Sigmoid colon (tissue), 7 donors: Measurements from ENCODE around the gene ULBP2. TPM values are rescaled to one million over a fixed set of nuclear protein-coding genes. Genes with fewer than 3 reads are reported as not detected.
"Not testable (repeated sequence)": the region's sequence is repeated elsewhere in the genome, so short reads cannot be mapped to it uniquely, and the experiment has no call there.

ENCODE experiments used
- DNase-seq: peaks from one replicate; pipeline ENCODE4 v3.0.0-alpha.2; 2019
- H3K27ac ChIP-seq, 4 donors: fragments of 200-600 bp; sonication (generic); one replicate each; pipeline ENCODE4 v1.5.1; 2016 to 2019; ENCODE audit warnings: mild to moderate bottlenecking in 1 of 4
- H3K27me3 ChIP-seq, 3 donors: fragments of 200-600 bp; sonication (generic); one replicate each; pipeline ENCODE4 v1.5.1; 2019; ENCODE audit warnings: mild to moderate bottlenecking in 1 of 3
- H3K36me3 ChIP-seq, 4 donors: fragments of 200-600 bp; sonication (generic); one replicate each; pipeline ENCODE4 v1.5.1; 2016 to 2019
- H3K4me1 ChIP-seq, 4 donors: fragments of 200-600 bp; sonication (generic); one replicate each; pipeline ENCODE4 v1.5.1; 2017 to 2019
- H3K4me3 ChIP-seq, 4 donors: fragments of 200-600 bp; sonication (generic); one replicate each; pipeline ENCODE4 v1.5.1; 2017 to 2019; ENCODE audit warnings: mild to moderate bottlenecking in 2 of 4, moderate library complexity in 1 of 4
- H3K9me3 ChIP-seq, 4 donors: fragments of 200-600 bp in 3 of 4; sonication (generic) in 3 of 4; one replicate each; pipeline versions ENCODE4 v1.5.1 to v1.6.1; 2013 to 2019
- CTCF ChIP-seq, 4 experiments: fragments of 450-650 bp in 3 of 4; fragments of 200-600 bp in 1 of 4; IDR thresholded peaks; one replicate each; pipeline ENCODE4 v1.5.1; 2016 to 2019; ENCODE audit warnings: antibody characterized with exemption in 4 of 4, mild to moderate bottlenecking in 3 of 4, moderate library complexity in 2 of 4
- EP300 ChIP-seq, 4 donors: sonication (generic); formaldehyde crosslinking; IDR thresholded peaks; one replicate each; pipeline ENCODE4 v1.6.1; 2017; ENCODE audit warnings: antibody characterized with exemption in 4 of 4
- POLR2A ChIP-seq, 2 donors: fragments of 450-650 bp; IDR thresholded peaks; one replicate each; pipeline ENCODE4 v1.6.1; 2016; ENCODE audit warnings: antibody characterized with exemption in 2 of 2, mild to moderate bottlenecking in 2 of 2, moderate library complexity in 2 of 2
- POLR2AphosphoS5 ChIP-seq, 4 donors: sonication (generic); formaldehyde crosslinking; IDR thresholded peaks; one replicate each; pipeline ENCODE4 v1.6.1; 2017; ENCODE audit warnings: antibody characterized with exemption in 4 of 4
- WGBS, 2 donors: extraction: QIAGEN DNeasy Blood & Tissue Kit; methylation state at CpG; one replicate each; pipeline ENCODE4 v1.1.7; 2013; 5-methylcytosine and 5-hydroxymethylcytosine counted together
- intact Hi-C: fragments of 100-400 bp; cut with DNase I; formaldehyde crosslinking; loops from one replicate; pipeline ENCODE4 v1.15.1; 2023
- polyA plus RNA-seq, 3 donors: library from polyadenylated mRNA; stranded (reverse); fragments of 200-250 nt; gene quantifications; one replicate each; pipeline ENCODE4 v1.2.3, GENCODE V29; 2013
- total RNA-seq, 4 donors: library from RNA; depleted of rRNA; stranded (reverse); fragments of >200 nt; gene quantifications; one replicate each; pipeline ENCODE4 v1.1.0, GENCODE V29; 2016
- donor health status: healthy with polysubstance abuse.
- donor health status: Bipolar disorder and iron deficiency.
- donor health status: healthy.

The ULBP2 gene
- total and polyA plus RNA-seq, 7 donors: 0.34 TPM; not detected in 6

- 1 to 2% methylated on average over 49 of the region's 49 CpGs for WGBS, 2 donors
- no peak for TF ChIP-seq EP300 (IDR thresholded peaks at IDR 0.05)
- Histone ChIP-seq H3K4me1 (peaks cover 0 to 16% (median 15%) of the 10 kb centered on the region in 4 donors), H3K27me3 (peaks cover 57 to 100% (median 91%) of the 10 kb centered on the region in 3 donors), H3K27ac (no peak overlapping the region), H3K36me3 (no peaks in the 10 kb centered on the region), H3K4me3 (peak overlapping the region in 2 of 4 donors; percentile 8), H3K9me3 (peaks cover 0 to 21% (median 5%) of the 10 kb centered on the region in 4 donors)
- intact Hi-C loops: no loop called here
- no peak for DNase-seq
Measured at GRCh38 chr6:149990661-149991471, 49.1 kb downstream of the ULBP2 start.

GRCh38 chr6:149991472-149991795, 49.6 kb downstream of the ULBP2 start:
- H3K9me3 ChIP-seq: peaks cover 0 to 21% (median 5%) of the 10 kb centered on the region in 4 donors
- 1 to 2% methylated on average over 7 of the region's 7 CpGs for WGBS, 2 donors
- H3K27me3 ChIP-seq: peaks cover 61 to 100% (median 91%) of the 10 kb centered on the region in 3 donors
- DNase-seq, intact Hi-C loops, H3K27ac ChIP-seq, H3K4me3 ChIP-seq, H3K36me3 ChIP-seq: not testable (repeated sequence)
- peaks cover 0 to 16% (median 15%) of the 10 kb centered on the region in 4 donors for H3K4me1 ChIP-seq

GRCh38 chr6:149991838-149992237, 50.0 kb downstream of the ULBP2 start:
- peaks cover 61 to 99% (median 87%) of the 10 kb centered on the region in 3 donors for H3K27me3 ChIP-seq
- WGBS, 2 donors: 37 to 44% methylated on average over 4 of the region's 4 CpGs
- peaks cover 0 to 16% (median 15%) of the 10 kb centered on the region in 4 donors for H3K4me1 ChIP-seq
- TF ChIP-seq POLR2A (IDR thresholded peaks at IDR 0.05): no peak
- H3K4me3 ChIP-seq: no peak overlapping the region
- peaks cover 0 to 21% (median 5%) of the 10 kb centered on the region in 4 donors for H3K9me3 ChIP-seq
- DNase-seq: no peak
- no peaks in the 10 kb centered on the region for H3K36me3 ChIP-seq
- intact Hi-C loops: no loop called here
- no peak overlapping the region for H3K27ac ChIP-seq

DNA sequence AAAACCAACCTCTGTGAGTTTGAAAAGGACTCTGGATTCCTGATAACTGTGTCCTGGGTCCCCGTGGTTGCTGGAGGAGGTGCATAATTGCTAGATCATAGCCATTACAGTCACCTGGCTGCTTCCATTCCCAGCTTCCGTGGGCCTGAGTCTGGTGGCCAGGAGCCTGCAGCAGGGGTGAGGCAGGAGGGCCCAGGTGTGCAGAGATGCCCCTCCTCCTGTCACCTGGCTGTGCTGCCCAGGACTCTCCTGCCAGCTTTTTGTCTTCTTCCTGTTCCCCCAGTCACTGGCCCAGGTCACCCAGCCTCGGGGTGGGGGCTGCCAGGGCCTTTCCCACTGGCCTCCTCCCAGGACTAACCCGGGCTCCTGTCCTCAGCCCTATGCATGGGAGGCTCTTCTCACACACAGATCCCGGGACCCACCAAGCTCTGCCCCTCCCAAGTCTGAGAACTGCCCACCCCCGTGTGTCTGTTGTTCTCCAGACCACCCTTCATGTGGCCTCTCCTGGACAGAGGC, 53.5 kb downstream of the ULBP2 start:
- 52 to 78% methylated on average over 6 of the region's 6 CpGs for WGBS, 2 donors
- Histone ChIP-seq H3K36me3 (no peaks in the 10 kb centered on the region), H3K27me3 (peaks cover 37 to 95% (median 77%) of the 10 kb centered on the region in 3 donors), H3K4me3 (no peak overlapping the region), H3K4me1 (peaks cover 0 to 10% (median 9%) of the 10 kb centered on the region in 4 donors), H3K27ac (no peak overlapping the region), H3K9me3 (no peaks in the 10 kb centered on the region)
- intact Hi-C loops: no loop called here
- TF ChIP-seq POLR2A (IDR thresholded peaks at IDR 0.05) (no peak), POLR2AphosphoS5 (IDR thresholded peaks at IDR 0.05) (no peak), CTCF (IDR thresholded peaks at IDR 0.05) (no peak), EP300 (IDR thresholded peaks at IDR 0.05) (no peak)
- DNase-seq: no peak

GRCh38 chr6:149995971-149996370, 54.2 kb downstream of the ULBP2 start:
- H3K27me3 ChIP-seq: peaks cover 30 to 94% (median 75%) of the 10 kb centered on the region in 3 donors
- DNase-seq: no peak
- H3K4me1 ChIP-seq: peaks cover 0 to 3% (median 2%) of the 10 kb centered on the region in 4 donors
- intact Hi-C loops: no loop called here
- H3K4me3 ChIP-seq: no peak overlapping the region
- 90 to 91% methylated on average over 7 of the region's 7 CpGs for WGBS, 2 donors
- no peaks in the 10 kb centered on the region for H3K36me3 ChIP-seq
- no peaks in the 10 kb centered on the region for H3K9me3 ChIP-seq
- no peak overlapping the region for H3K27ac ChIP-seq
- no peak for TF ChIP-seq CTCF (IDR thresholded peaks at IDR 0.05)
- TF ChIP-seq POLR2AphosphoS5 (IDR thresholded peaks at IDR 0.05): no peak
- no peak for TF ChIP-seq EP300 (IDR thresholded peaks at IDR 0.05)

Other genes with a start within 250 kb of the ULBP2 start
- 10 to 100 TPM; 23.8 to 31.6 (median 25.2) TPM for gene LATS1, start 223.9 kb upstream of the ULBP2 start, total RNA-seq
- gene LATS1, start 223.9 kb upstream of the ULBP2 start, polyA plus RNA-seq: 1 to 10 TPM; 3.6 to 8.0 (median 4.9) TPM
- 10 to 100 TPM; 18.3 to 56.3 (median 33.3) TPM for gene NUP43, start 195.5 kb upstream of the ULBP2 start, total RNA-seq
- gene NUP43, start 195.5 kb upstream of the ULBP2 start, polyA plus RNA-seq: 10 to 100 TPM in 1 of 3 donors, 1 to 10 TPM in 2; 3.0 to 13.0 (median 4.2) TPM
- 100 to 1,000 TPM in 1 of 4 donors, 10 to 100 TPM in 3; 74.0 to 117 (median 96.0) TPM for gene PCMT1, start 192.3 kb upstream of the ULBP2 start, total RNA-seq
- gene PCMT1, start 192.3 kb upstream of the ULBP2 start, polyA plus RNA-seq: 10 to 100 TPM; 33.0 to 64.4 (median 49.0) TPM
- gene LRP11, start 77.7 kb upstream of the ULBP2 start, total RNA-seq: 10 to 100 TPM; 17.2 to 71.7 (median 21.5) TPM
- 10 to 100 TPM in 1 of 3 donors, 1 to 10 TPM in 2; 2.4 to 11.7 (median 3.5) TPM for gene LRP11, start 77.7 kb upstream of the ULBP2 start, polyA plus RNA-seq
- under 1 TPM in 1 of 4 donors, not detected in 3; 0.33 TPM for gene RAET1E, start 43.9 kb upstream of the ULBP2 start, total RNA-seq
- gene RAET1E, start 43.9 kb upstream of the ULBP2 start, polyA plus RNA-seq: under 1 TPM in 1 of 3 donors, not detected in 2; 0.15 TPM
- gene RAET1G, start 18.9 kb upstream of the ULBP2 start, total RNA-seq: not detected
- gene RAET1G, start 18.9 kb upstream of the ULBP2 start, polyA plus RNA-seq: under 1 TPM in 1 of 3 donors, not detected in 2; 0.23 TPM
- gene ULBP1, start 21.9 kb downstream of the ULBP2 start, total RNA-seq: under 1 TPM in 1 of 4 donors, not detected in 3; 0.55 TPM
- gene ULBP1, start 21.9 kb downstream of the ULBP2 start, polyA plus RNA-seq: under 1 TPM in 1 of 3 donors, not detected in 2; 0.09 TPM
- gene RAET1L, start 83.5 kb downstream of the ULBP2 start, total RNA-seq: not detected
- not detected for gene RAET1L, start 83.5 kb downstream of the ULBP2 start, polyA plus RNA-seq
- gene ULBP3, start 127.1 kb downstream of the ULBP2 start, total RNA-seq: under 1 TPM in 1 of 4 donors, not detected in 3; 0.95 TPM
- gene ULBP3, start 127.1 kb downstream of the ULBP2 start, polyA plus RNA-seq: 1 to 10 TPM in 1 of 3 donors, not detected in 2; 1.5 TPM
- under 1 TPM in 2 of 4 donors, not detected in 2; under 0.01 to 0.55 TPM for gene PPP1R14C, start 201.0 kb downstream of the ULBP2 start, total RNA-seq
- gene PPP1R14C, start 201.0 kb downstream of the ULBP2 start, polyA plus RNA-seq: 10 to 100 TPM; 19.8 to 37.0 (median 21.3) TPM